Small intestine (tissue), 4 donors: ENCODE measurements around the gene URB2. TPM values are rescaled to one million over a fixed set of nuclear protein-coding genes. Genes with fewer than 3 reads are reported as not detected.

Source experiments
- polyA plus RNA-seq, 4 donors: library from polyadenylated mRNA; stranded (reverse) in 3 of 4; unstranded in 1 of 4; fragments of 200-250 nt in 3 of 4; fragments of 120-200 nt in 1 of 4; gene quantifications; one replicate each; pipeline versions ENCODE4 v1.2.1 to v1.2.3, GENCODE V29; 2013
- donor health status: healthy with polysubstance abuse.
- donor health status: Bipolar disorder and iron deficiency.
- donor health status: healthy.

The URB2 gene
- polyA plus RNA-seq, 4 donors, result 0.54 to 5.7 (median 2.9) TPM

Other genes with a start within 250 kb of the URB2 start
- 10 to 100 TPM in 3 of 4 donors, under 1 TPM in 1; 0.33 to 37.3 (median 26.6) TPM for gene ACTA1, start 192.2 kb upstream of the URB2 start, polyA plus RNA-seq
- gene NUP133, start 117.9 kb upstream of the URB2 start, polyA plus RNA-seq, result 10 to 100 TPM in 2 of 4 donors, 1 to 10 TPM in 2; 7.4 to 33.8 (median 11.7) TPM
- gene ABCB10, start 67.5 kb upstream of the URB2 start, polyA plus RNA-seq, result 10 to 100 TPM in 3 of 4 donors, 1 to 10 TPM in 1; 7.8 to 31.9 (median 11.3) TPM
- 10 to 100 TPM in 2 of 4 donors, 1 to 10 TPM in 2; 8.4 to 16.3 (median 10.5) TPM for gene TAF5L, start 125 bp upstream of the URB2 start, polyA plus RNA-seq